ENCODE measurements around the gene SNX8.
A peak's percentile ranks its signal among the peaks of the same experiment; 100 is the strongest.

- TF ChIP-seq POLR2AphosphoS5 (IDR thresholded peaks at IDR 0.05), result peak; percentile 36 to 52
- no peak for TF ChIP-seq CTCF (IDR thresholded peaks at IDR 0.05)
- peak in 1 of 4 donors; percentile 60 for TF ChIP-seq EP300 (IDR thresholded peaks at IDR 0.05)
- peak in 1 of 4 donors; percentile 53 for TF ChIP-seq POLR2A (IDR thresholded peaks at IDR 0.05)
Measured at GRCh38 chr7:2237109-2237602, 77.1 kb downstream of the SNX8 start.
